Colonic mucosa (tissue), 4 donors: Measurements from ENCODE around the gene NEK10. TPM values are rescaled to one million over a fixed set of nuclear protein-coding genes. Genes with fewer than 3 reads are reported as not detected.

Experiments
- DNase-seq: peaks from one replicate; pipeline ENCODE4 v3.0.0-alpha.2; 2020
- H3K27ac ChIP-seq: fragments of 200-600 bp; one replicate; pipeline ENCODE4 v1.8.0; 2021
- H3K27me3 ChIP-seq: fragments of 200-600 bp; one replicate; pipeline ENCODE4 v1.8.0; 2021
- H3K36me3 ChIP-seq: fragments of 200-600 bp; one replicate; pipeline ENCODE4 v1.8.0; 2021
- H3K4me1 ChIP-seq: fragments of 200-600 bp; one replicate; pipeline ENCODE4 v1.8.0; 2021; ENCODE audit warnings: mild to moderate bottlenecking
- H3K4me3 ChIP-seq: fragments of 200-600 bp; one replicate; pipeline ENCODE4 v1.8.0; 2021
- H3K9ac ChIP-seq, 2 donors: one replicate each; pipeline ENCODE4 v1.7.0; 2013; ENCODE audit warnings: control low read depth in 2 of 2, low read depth in 2 of 2, low read length in 2 of 2
- H3K9me3 ChIP-seq: fragments of 200-600 bp; one replicate; pipeline ENCODE4 v1.8.0; 2021
- CTCF ChIP-seq: fragments of 200-600 bp; IDR thresholded peaks from one replicate; pipeline ENCODE4 v1.8.0; 2022; ENCODE audit warnings: antibody characterized with exemption, mild to moderate bottlenecking
- intact Hi-C: fragments of 100-400 bp; cut with DNase I; formaldehyde crosslinking; loops from one replicate; pipeline ENCODE4 v1.14.1; 2022
- total RNA-seq, 2 donors: library from RNA; stranded (reverse); fragmentation: NEBNext Ultra II Directional in 1 of 2; extraction: Animal tissue kit (Norgen Biotek cat#: 25700) in 1 of 2; gene quantifications; one replicate each; pipeline ENCODE4 v1.2.1, GENCODE V29; 2021
- donor health status: healthy.
- donor health status: DM: no; HTN: no; CAD: no.
- donor health status: DM: no; HTN: no; CAD: no.

The NEK10 gene
- total RNA-seq, 2 donors from 2014 or later, result 0.67 to 0.88 TPM

- Histone ChIP-seq H3K4me1 (no peaks in the 10 kb centered on the region), H3K9ac (no peak overlapping the region), H3K4me3 (no peak overlapping the region), H3K27me3 (no peaks in the 10 kb centered on the region), H3K9me3 (no peaks in the 10 kb centered on the region), H3K36me3 (no peaks in the 10 kb centered on the region), H3K27ac (no peak overlapping the region)
- TF ChIP-seq CTCF, result no peak
- intact Hi-C loops, result no loop called here
- no peak for DNase-seq
These were observed 16.3 kb upstream of the NEK10 start for GRCh38 chr3:27385504-27385903.

GRCh38 chr3:27384191-27384590 lies 15.0 kb upstream of the NEK10 start:
- Histone ChIP-seq H3K27ac (no peak overlapping the region), H3K4me1 (no peaks in the 10 kb centered on the region), H3K9ac (no peak overlapping the region), H3K27me3 (no peaks in the 10 kb centered on the region), H3K36me3 (no peaks in the 10 kb centered on the region), H3K9me3 (no peaks in the 10 kb centered on the region), H3K4me3 (no peak overlapping the region)
- DNase-seq, result no peak
- intact Hi-C loops, result no loop called here
- no peak for TF ChIP-seq CTCF

- no peak for TF ChIP-seq CTCF
- H3K9ac ChIP-seq, result no peak overlapping the region
- H3K27ac ChIP-seq, result no peak overlapping the region
- no peak overlapping the region for H3K4me3 ChIP-seq
- intact Hi-C loops, result no loop called here
- no peaks in the 10 kb centered on the region for H3K27me3 ChIP-seq
- no peak for DNase-seq
- no peaks in the 10 kb centered on the region for H3K4me1 ChIP-seq
- no peaks in the 10 kb centered on the region for H3K9me3 ChIP-seq
- no peaks in the 10 kb centered on the region for H3K36me3 ChIP-seq
These were observed 11.5 kb upstream of the NEK10 start for GRCh38 chr3:27380433-27381357.

GRCh38 chr3:27378331-27378730 lies 9.1 kb upstream of the NEK10 start:
- H3K36me3 ChIP-seq, result no peaks in the 10 kb centered on the region
- H3K4me1 ChIP-seq, result no peaks in the 10 kb centered on the region
- no peak overlapping the region for H3K9ac ChIP-seq
- no peak overlapping the region for H3K27ac ChIP-seq
- TF ChIP-seq CTCF, result no peak
- no peaks in the 10 kb centered on the region for H3K9me3 ChIP-seq
- H3K4me3 ChIP-seq, result no peak overlapping the region
- no peak for DNase-seq
- intact Hi-C loops, result no loop called here
- no peaks in the 10 kb centered on the region for H3K27me3 ChIP-seq

- intact Hi-C loops, result no loop called here
- H3K9me3 ChIP-seq, result no peaks in the 10 kb centered on the region
- no peaks in the 10 kb centered on the region for H3K36me3 ChIP-seq
- H3K9ac ChIP-seq, result no peak overlapping the region
- no peak overlapping the region for H3K4me3 ChIP-seq
- H3K27ac ChIP-seq, result no peak overlapping the region
- no peaks in the 10 kb centered on the region for H3K4me1 ChIP-seq
- TF ChIP-seq CTCF, result no peak
- DNase-seq, result no peak
- H3K27me3 ChIP-seq, result no peaks in the 10 kb centered on the region
These were observed 7.1 kb upstream of the NEK10 start for GRCh38 chr3:27376109-27376772.
